ENCODE measurements around the gene CD3G.

CD3G gene

GRCh38 chr11:118342503-118343161 lies 1.5 kb upstream of the CD3G start, which contains the start of gene CD3D:
Gene CD3D, minus strand, starts transcription at chr11:118342705. Its CDS starts 98 bp downstream, at chr11:118342607.
- no peak for TF ChIP-seq REST (IDR thresholded peaks at IDR 0.05; ENCODE audit: insufficient read depth in 1 of 2, low read depth in 2 of 2, low read length in 2 of 2)
- no peak for TF ChIP-seq FOXP2 (optimal IDR thresholded peaks at IDR 0.05; ENCODE audit: borderline replicate concordance, extremely low read depth, extremely low read length, insufficient read depth)
- TF ChIP-seq TAF1 (IDR thresholded peaks at IDR 0.05; ENCODE audit: borderline replicate concordance, insufficient read depth, low read length): no peak
- no peak for TF ChIP-seq POLR2AphosphoS5 (IDR thresholded peaks at IDR 0.05; ENCODE audit: low read depth, low read length)
- TF ChIP-seq SIN3A (IDR thresholded peaks at IDR 0.05; ENCODE audit: borderline replicate concordance, insufficient read depth, low read length): no peak

GRCh38 chr11:118343248-118343647 lies 896 bp upstream of the CD3G start:
- no peak for TF ChIP-seq SIN3A (IDR thresholded peaks at IDR 0.05; ENCODE audit: borderline replicate concordance, insufficient read depth, low read length)
- no peak for TF ChIP-seq FOXP2 (optimal IDR thresholded peaks at IDR 0.05; ENCODE audit: borderline replicate concordance, extremely low read depth, extremely low read length, insufficient read depth)
- no peak for TF ChIP-seq POLR2AphosphoS5 (IDR thresholded peaks at IDR 0.05; ENCODE audit: low read depth, low read length)
- TF ChIP-seq TAF1 (IDR thresholded peaks at IDR 0.05; ENCODE audit: borderline replicate concordance, insufficient read depth, low read length): no peak
- TF ChIP-seq REST (IDR thresholded peaks at IDR 0.05; ENCODE audit: insufficient read depth in 1 of 2, low read depth in 2 of 2, low read length in 2 of 2): no peak

- TF ChIP-seq SIN3A (IDR thresholded peaks at IDR 0.05; ENCODE audit: borderline replicate concordance, insufficient read depth, low read length) (no peak), POLR2AphosphoS5 (IDR thresholded peaks at IDR 0.05; ENCODE audit: low read depth, low read length) (no peak), FOXP2 (optimal IDR thresholded peaks at IDR 0.05; ENCODE audit: borderline replicate concordance, extremely low read depth, extremely low read length, insufficient read depth) (no peak), REST (IDR thresholded peaks at IDR 0.05; ENCODE audit: insufficient read depth in 1 of 2, low read depth in 2 of 2, low read length in 2 of 2) (no peak), TAF1 (IDR thresholded peaks at IDR 0.05; ENCODE audit: borderline replicate concordance, insufficient read depth, low read length) (no peak)
Observed at GRCh38 chr11:118349475-118349874, 5.3 kb downstream of the CD3G start.

GRCh38 chr11:118353084-118353710 lies 9.1 kb downstream of the CD3G start:
- TF ChIP-seq FOXP2 (optimal IDR thresholded peaks at IDR 0.05; ENCODE audit: borderline replicate concordance, extremely low read depth, extremely low read length, insufficient read depth) (no peak), REST (IDR thresholded peaks at IDR 0.05; ENCODE audit: insufficient read depth in 1 of 2, low read depth in 2 of 2, low read length in 2 of 2) (no peak), POLR2AphosphoS5 (IDR thresholded peaks at IDR 0.05; ENCODE audit: low read depth, low read length) (no peak), TAF1 (IDR thresholded peaks at IDR 0.05; ENCODE audit: borderline replicate concordance, insufficient read depth, low read length) (no peak), SIN3A (IDR thresholded peaks at IDR 0.05; ENCODE audit: borderline replicate concordance, insufficient read depth, low read length) (no peak)
